Stimulated activated CD8-positive, alpha-beta memory T cell treated with anti-CD3 and anti-CD28 coated beads, Interleukin-12 subunit alpha, Interleukin-12 subunit beta, amount 100 ng/mL, for 24 hours (primary cell): Measurements from ENCODE around the gene CCL11.

Experiments
- DNase-seq: peaks from one replicate; pipeline ENCODE4 v3.0.0-alpha.2; 2020; ENCODE audit errors: extremely low read depth

CCL11 gene

GRCh38 chr17:34257299-34257985, 28.1 kb upstream of the CCL11 start:
- no peak for DNase-seq

DNA sequence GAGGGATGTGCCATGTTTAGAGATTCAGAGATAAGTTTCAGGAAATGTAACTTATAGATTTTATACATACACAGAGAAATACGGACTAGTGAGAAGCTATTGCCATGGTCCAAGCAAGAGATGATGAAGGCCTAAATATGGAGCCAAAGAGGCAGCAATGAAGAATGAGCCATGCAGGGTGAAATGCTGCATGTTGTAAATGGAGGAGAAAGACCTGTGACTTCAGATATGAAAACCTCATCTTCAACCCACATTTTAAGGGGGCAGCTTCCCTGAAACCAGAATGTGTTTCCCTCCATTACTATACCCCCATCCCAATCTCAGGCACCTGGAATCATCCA, 27.6 kb upstream of the CCL11 start:
- DNase-seq: no peak

DNA sequence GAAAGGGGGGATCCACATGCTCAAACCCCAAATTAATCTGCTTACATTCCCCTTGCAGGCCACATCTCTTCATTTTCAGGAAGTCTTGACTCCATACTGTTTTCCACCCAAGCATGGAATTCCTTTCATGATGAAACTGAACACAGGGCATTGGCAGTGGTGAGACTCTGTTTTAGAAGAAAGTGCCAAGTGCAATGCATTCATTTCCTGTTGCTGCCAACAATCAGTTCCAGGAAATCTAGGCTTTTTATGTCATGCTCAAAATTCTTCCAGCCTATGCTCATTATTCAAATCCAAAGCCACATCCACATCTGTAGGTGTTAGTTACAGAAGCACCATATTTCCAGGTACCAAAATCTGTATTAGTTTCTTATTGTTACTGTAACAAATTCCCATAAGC, 26.4 kb upstream of the CCL11 start:
- no peak for DNase-seq

GRCh38 chr17:34260861-34261260, 24.7 kb upstream of the CCL11 start:
- no peak for DNase-seq

DNA sequence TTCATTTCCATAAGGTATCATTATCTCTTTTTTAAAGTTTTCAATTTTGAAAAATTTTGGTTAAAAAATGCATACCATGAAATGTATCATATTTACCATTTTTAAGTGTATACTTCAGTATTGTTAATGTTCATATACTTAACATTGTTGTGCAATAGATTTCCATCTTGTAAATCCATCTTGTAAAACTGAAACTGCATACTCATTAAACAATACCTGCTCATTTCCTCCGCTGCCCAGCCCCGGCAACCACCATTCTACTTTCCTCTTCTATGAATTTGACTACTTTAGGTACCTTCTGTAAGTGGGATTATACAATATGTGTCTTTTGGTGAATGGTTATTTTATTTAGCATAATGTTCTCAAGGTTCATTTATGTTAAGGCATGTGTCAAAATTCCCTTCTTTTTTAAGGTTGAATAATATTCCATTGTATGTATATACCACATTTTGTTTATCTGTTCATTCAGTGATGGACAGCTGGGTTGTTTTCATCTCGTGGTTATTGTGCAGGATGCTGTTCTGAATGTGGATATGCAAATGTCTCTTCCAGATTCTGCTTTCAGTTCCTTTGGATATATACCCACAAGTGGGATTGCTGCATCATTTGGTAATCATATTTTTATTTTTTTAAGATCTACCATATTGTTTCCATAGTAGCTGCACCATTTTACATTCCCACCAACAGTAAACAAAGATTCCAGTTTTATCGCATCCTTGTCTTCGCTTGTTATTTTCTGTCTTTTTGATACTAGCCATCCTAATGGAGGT, 23.8 kb upstream of the CCL11 start:
- no peak for DNase-seq

DNA sequence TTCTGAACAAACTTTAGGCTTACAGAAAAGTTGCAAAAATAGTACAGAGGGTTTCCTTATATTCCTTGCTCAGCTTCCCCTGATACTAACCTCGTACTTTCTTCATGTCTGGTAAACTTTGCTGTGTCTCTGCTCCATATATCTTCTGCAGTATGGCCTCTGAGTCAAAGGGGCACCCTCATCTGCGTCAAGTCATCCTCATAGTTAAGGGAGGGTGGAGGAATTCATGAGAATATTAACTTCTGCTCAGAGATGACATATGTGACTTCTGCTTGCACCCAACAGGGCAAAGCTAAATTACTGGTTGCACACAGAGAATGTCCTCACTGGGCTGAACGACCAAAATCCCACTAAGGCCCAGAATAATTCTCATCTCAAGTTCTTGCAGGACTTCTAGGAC, 19.8 kb upstream of the CCL11 start:
- DNase-seq: no peak

DNA sequence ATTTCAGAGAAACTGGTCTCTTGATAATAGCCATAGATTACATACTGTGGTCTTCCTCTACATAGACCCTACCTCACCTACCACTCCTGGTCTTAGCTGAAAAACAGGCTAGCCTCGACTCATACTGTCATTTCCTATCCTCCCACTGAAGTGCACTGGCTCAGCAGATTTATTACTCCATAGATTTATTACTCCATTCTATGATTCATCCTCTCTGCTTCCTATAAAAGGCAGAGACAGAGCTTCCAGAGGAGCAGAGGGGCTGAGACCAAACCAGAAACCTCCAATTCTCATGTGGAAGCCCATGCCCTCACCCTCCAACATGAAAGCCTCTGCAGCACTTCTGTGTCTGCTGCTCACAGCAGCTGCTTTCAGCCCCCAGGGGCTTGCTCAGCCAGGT, 15.6 kb upstream of the CCL11 start, which contains the start of gene CCL7:
Gene CCL7, plus strand, starts transcription at position 253 of the 400 bp plus-strand sequence. Its CDS starts 70 bp downstream, at position 323.
- DNase-seq: no peak

- no peak for DNase-seq
Observed at GRCh38 chr17:34275881-34276280, 9.7 kb upstream of the CCL11 start.

- DNase-seq: no peak
Observed at GRCh38 chr17:34276826-34277225, 8.7 kb upstream of the CCL11 start.

- no peak for DNase-seq
Observed at GRCh38 chr17:34283571-34283970, 2.0 kb upstream of the CCL11 start.

- DNase-seq: no peak
Observed at GRCh38 chr17:34287875-34288274, 2.3 kb downstream of the CCL11 start.

DNA sequence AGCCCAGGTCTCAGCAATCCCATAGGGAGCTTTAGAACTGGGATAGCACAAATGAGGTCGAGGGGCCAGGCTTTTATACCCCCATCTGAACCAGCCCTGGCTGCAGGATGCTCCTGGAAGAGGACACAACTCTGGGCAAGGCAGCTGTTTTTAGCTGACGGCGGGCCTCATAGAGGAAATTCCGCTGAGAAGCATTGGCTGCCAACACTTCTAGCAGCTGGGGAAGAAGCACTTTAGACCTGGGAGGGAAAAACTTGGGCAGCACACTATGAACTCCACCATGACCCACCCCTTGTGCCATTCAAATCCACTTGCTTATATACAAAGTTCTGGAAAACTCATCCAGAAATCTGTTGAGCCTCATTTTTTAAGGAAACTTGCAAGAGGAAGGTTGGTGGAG, 5.0 kb downstream of the CCL11 start:
- DNase-seq: no peak

DNA sequence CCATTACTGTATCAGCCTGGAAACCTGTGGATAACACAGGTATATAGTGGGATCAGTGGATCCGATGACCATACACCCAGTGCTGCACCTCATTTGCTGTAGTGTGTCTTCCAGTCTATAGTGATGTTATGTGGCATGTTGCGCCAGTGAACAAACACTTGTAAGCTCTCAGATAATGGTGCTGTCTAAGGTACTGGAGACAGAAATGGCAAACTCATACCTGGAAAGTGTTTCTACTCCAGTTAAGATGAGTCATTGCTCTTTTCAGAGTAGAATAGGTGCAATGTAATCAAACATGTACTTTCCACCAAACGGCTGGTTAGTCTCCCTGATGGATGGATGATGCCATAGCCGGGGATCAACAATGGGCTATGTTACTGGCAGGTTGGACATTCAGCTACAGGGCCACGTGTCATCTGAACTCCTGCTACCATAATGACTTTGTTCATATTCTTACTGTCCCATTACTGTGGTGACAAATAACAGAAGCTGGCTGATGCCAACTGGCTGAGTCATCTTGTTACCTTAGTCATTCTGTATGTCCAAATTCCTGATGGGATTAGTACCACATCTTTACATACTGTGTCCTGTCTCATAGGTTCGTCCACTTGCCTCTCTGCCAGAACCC, 6.3 kb downstream of the CCL11 start:
- DNase-seq: no peak

DNA sequence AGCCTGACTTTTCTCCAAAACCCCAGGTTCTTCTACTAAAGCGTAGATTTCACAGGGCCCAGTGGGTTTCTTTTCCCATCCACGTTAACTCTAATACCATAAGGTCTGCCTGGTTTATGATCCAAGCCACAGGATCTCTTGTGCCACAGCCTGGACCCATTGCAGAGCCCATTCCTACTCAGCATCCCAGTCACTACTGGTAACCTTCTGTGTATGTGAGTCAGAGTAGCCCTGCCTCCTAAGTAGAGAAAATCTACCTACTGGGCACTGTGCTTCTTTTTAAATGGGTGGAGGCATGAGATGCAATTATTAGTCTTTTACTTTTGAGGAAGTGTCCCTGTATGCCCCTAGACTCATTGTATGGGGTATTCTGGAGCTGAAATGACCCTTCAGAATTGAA, 13.5 kb downstream of the CCL11 start:
- DNase-seq: no peak

DNA sequence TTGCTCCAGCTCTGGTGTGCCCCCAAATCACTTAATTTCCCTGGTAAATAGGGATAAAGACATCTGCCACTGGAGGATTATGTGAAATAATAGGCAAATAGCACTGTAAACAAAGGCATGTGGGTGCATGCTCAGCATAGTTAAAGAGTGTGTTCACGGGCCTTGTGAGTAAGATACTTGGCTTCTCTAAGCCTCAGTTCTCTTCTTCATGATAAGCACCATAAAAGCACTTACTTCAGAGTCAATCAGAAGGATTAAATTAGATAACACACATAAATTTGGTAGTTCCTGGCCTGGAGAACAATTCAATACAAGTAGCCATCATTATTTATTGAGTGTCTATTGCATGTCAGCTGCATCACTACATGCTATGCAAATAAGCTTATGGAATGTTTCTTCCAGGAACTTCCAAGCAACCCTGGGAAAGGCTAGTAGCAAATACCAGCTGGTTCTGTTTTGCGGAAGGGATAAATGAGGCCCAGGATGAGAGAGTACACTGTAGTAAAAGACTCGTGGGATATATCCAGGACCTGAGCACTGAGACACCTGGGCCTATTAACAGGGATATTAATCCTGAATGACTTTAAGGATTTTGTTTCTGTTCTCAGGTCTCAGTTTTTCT, 14.5 kb downstream of the CCL11 start:
- no peak for DNase-seq

- DNase-seq: no peak
Observed at GRCh38 chr17:34300652-34301370, 15.3 kb downstream of the CCL11 start.

GRCh38 chr17:34301986-34302385, 16.4 kb downstream of the CCL11 start:
- DNase-seq: no peak

DNA sequence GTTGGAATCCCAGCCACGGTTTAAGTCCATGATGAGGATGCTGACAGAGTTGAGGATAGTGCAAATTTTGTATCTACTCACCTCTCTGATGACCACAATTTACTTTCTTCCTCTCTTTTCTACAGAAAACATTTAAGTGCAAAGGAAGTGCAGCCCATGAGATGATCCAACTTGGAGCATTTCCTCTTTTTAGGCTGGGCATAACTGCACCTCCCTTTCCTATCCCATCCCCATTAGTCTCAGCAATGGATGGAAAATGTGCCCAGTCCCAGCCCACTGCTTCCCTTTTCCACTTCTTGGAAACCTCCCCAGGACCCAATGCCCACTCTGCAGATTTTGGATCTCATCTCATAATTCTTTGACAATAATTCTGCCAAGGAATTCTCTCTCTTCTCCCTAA, 17.1 kb downstream of the CCL11 start:
- DNase-seq: no peak

GRCh38 chr17:34303606-34304005, 18.1 kb downstream of the CCL11 start:
- no peak for DNase-seq

GRCh38 chr17:34305061-34305460, 19.5 kb downstream of the CCL11 start:
- DNase-seq: no peak

- no peak for DNase-seq
Observed at GRCh38 chr17:34305606-34306005, 20.1 kb downstream of the CCL11 start.

DNA sequence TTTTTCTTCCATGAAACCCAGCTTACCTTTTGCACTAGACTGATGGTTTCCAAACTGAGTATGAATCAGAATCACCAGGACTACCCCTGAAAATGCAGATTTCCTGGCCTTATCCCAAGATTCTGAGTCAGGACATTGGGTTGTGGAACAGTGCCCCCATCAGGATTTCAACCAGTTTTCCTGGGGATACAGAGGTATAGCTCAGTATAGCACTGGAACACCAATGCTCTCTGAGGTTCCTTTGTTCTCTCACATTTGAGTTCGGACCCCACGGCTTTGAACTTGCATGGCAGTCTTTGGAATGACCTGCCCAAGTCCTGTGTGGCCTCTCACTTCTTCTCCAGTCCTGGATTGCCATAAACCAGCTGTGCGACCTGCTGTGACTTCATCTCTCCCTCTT, 20.9 kb downstream of the CCL11 start:
- DNase-seq: no peak
